Mesothelial cell of epicardium (in vitro differentiated cells): ENCODE data around the gene ILF2. TPM values are rescaled to one million over a fixed set of nuclear protein-coding genes. Genes with fewer than 3 reads are reported as not detected.

Experiments used
- DNase-seq, 2 experiments: peaks; one replicate each; pipeline ENCODE4 v3.0.0; 2021; ENCODE audit warnings: low spot score in 2 of 2; ENCODE audit not compliant: unreplicated experiment in 2 of 2
- H3K27ac Mint-ChIP-seq: 2 replicates; pipeline ENCODE4 v1.8.0; 2021; ENCODE audit warnings: mixed read lengths
- H3K27me3 Mint-ChIP-seq: 2 replicates; pipeline ENCODE4 v1.8.0; 2021; ENCODE audit warnings: low read depth, mixed read lengths
- H3K36me3 Mint-ChIP-seq: 2 replicates; pipeline ENCODE4 v1.8.0; 2021; ENCODE audit warnings: mixed read lengths
- H3K4me1 Mint-ChIP-seq: 2 replicates; pipeline ENCODE4 v1.8.0; 2021; ENCODE audit warnings: mixed read lengths
- H3K4me3 Mint-ChIP-seq: 2 replicates; pipeline ENCODE4 v1.8.0; 2021; ENCODE audit warnings: mild to moderate bottlenecking, moderate library complexity, mixed read lengths
- H3K9me3 Mint-ChIP-seq: 2 replicates; pipeline ENCODE4 v1.8.0; 2021; ENCODE audit warnings: mixed read lengths
- CTCF ChIP-seq: fragments of 200-600 bp; sonication (generic); IDR thresholded peaks from one replicate; pipeline ENCODE4 v1.5.0; 2021; ENCODE audit warnings: antibody characterized with exemption; ENCODE audit not compliant: unreplicated experiment
- total RNA-seq: library from RNA; stranded (reverse); gene quantifications from 3 replicates; pipeline ENCODE4 v1.2.1, GENCODE V29; 2021

The ILF2 gene
- total RNA-seq, 1 donor from 2014 or later: 204 TPM

- Mint-ChIP-seq H3K4me1 (peaks cover 12% of the 10 kb centered on the region), H3K27me3 (peaks cover 9% of the 10 kb centered on the region), H3K36me3 (peaks cover 1% of the 10 kb centered on the region), H3K4me3 (no peak overlapping the region), H3K27ac (no peak overlapping the region), H3K9me3 (no peaks in the 10 kb centered on the region)
- DNase-seq: no peak
- TF ChIP-seq CTCF: no peak
Observed at GRCh38 chr1:153688736-153689328, 18.0 kb upstream of the ILF2 start.

GRCh38 chr1:153688276-153688675 is 17.5 kb upstream of the ILF2 start:
- Mint-ChIP-seq H3K9me3 (no peaks in the 10 kb centered on the region), H3K4me1 (peaks cover 11% of the 10 kb centered on the region), H3K27ac (no peak overlapping the region), H3K4me3 (no peak overlapping the region), H3K36me3 (peaks cover 1% of the 10 kb centered on the region), H3K27me3 (peaks cover 14% of the 10 kb centered on the region)
- TF ChIP-seq CTCF: no peak
- DNase-seq: no peak

GRCh38 chr1:153687346-153688125 is 16.7 kb upstream of the ILF2 start:
- no peak overlapping the region for H3K27ac Mint-ChIP-seq
- no peak for DNase-seq
- H3K9me3 Mint-ChIP-seq: no peaks in the 10 kb centered on the region
- H3K27me3 Mint-ChIP-seq: peaks cover 16% of the 10 kb centered on the region
- peaks cover 1% of the 10 kb centered on the region for H3K36me3 Mint-ChIP-seq
- TF ChIP-seq CTCF: no peak
- peaks cover 11% of the 10 kb centered on the region for H3K4me1 Mint-ChIP-seq
- no peak overlapping the region for H3K4me3 Mint-ChIP-seq

GRCh38 chr1:153685544-153686340 is 14.9 kb upstream of the ILF2 start:
- Mint-ChIP-seq H3K4me1 (peaks cover 6% of the 10 kb centered on the region), H3K36me3 (peaks cover 1% of the 10 kb centered on the region), H3K9me3 (no peaks in the 10 kb centered on the region), H3K4me3 (no peak overlapping the region), H3K27ac (no peak overlapping the region), H3K27me3 (peaks cover 34% of the 10 kb centered on the region)
- DNase-seq: no peak
- no peak for TF ChIP-seq CTCF

GRCh38 chr1:153684892-153685291 is 14.1 kb upstream of the ILF2 start:
- TF ChIP-seq CTCF: no peak
- H3K9me3 Mint-ChIP-seq: no peaks in the 10 kb centered on the region
- H3K36me3 Mint-ChIP-seq: peaks cover 1% of the 10 kb centered on the region
- peaks cover 42% of the 10 kb centered on the region for H3K27me3 Mint-ChIP-seq
- H3K27ac Mint-ChIP-seq: no peak overlapping the region
- H3K4me1 Mint-ChIP-seq: peaks cover 10% of the 10 kb centered on the region
- H3K4me3 Mint-ChIP-seq: no peak overlapping the region
- DNase-seq: no peak
